OCI-LY1 (cell line): ENCODE results near the gene RAE1.

Experiments
- EZH2 ChIP-seq: fragments of 200-600 bp; sonication (generic), shearing (Covaris generic); IDR thresholded peaks from 2 replicates; pipeline ENCODE4 v1.8.0; 2017; ENCODE audit warnings: borderline replicate concordance, mixed run types, mild to moderate bottlenecking, antibody characterized with exemption, low read length, moderate library complexity, mixed read lengths
- TF ChIP-seq, protein P1 (sequence below): fragments of 200-600 bp; sonication (generic), shearing (Covaris generic); IDR thresholded peaks from 2 replicates; pipeline ENCODE4 v1.5.1; 2017; ENCODE audit warnings: mild to moderate bottlenecking, antibody characterized with exemption, low read length, moderate library complexity, mixed read lengths

DNA sequence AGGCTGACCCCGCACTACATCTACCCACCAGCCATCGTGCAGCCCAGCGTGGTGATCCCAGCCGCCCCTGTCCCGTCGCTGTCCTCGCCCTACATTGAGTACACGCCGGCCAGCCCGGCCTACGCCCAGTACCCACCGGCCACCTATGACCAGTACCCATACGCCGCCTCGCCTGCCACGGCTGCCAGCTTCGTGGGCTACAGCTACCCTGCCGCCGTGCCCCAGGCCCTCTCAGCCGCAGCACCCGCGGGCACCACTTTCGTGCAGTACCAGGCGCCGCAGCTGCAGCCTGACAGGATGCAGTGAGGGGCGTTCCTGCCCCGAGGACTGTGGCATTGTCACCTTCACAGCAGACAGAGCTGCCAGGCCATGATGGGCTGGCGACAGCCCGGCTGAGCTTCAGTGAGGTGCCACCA, 56.5 kb downstream of the RAE1 start:
- TF ChIP-seq EZH2 = no peak
- TF ChIP-seq, protein P1, sequence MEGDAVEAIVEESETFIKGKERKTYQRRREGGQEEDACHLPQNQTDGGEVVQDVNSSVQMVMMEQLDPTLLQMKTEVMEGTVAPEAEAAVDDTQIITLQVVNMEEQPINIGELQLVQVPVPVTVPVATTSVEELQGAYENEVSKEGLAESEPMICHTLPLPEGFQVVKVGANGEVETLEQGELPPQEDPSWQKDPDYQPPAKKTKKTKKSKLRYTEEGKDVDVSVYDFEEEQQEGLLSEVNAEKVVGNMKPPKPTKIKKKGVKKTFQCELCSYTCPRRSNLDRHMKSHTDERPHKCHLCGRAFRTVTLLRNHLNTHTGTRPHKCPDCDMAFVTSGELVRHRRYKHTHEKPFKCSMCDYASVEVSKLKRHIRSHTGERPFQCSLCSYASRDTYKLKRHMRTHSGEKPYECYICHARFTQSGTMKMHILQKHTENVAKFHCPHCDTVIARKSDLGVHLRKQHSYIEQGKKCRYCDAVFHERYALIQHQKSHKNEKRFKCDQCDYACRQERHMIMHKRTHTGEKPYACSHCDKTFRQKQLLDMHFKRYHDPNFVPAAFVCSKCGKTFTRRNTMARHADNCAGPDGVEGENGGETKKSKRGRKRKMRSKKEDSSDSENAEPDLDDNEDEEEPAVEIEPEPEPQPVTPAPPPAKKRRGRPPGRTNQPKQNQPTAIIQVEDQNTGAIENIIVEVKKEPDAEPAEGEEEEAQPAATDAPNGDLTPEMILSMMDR = no peak
